Neural progenitor cell (in vitro differentiated cells): ENCODE measurements around the gene APOB. TPM values are rescaled to one million over a fixed set of nuclear protein-coding genes. Genes with fewer than 3 reads are reported as not detected.

Experiments used
- DNase-seq: peaks from one replicate; pipeline ENCODE4 v3.0.0-alpha.2; 2016; ENCODE audit warnings: low spot score
- H2AFZ ChIP-seq: fragments of 200-600 bp; sonication (generic); replicated peaks from 2 replicates; pipeline ENCODE4 v1.6.1; 2016; ENCODE audit warnings: antibody characterized with exemption
- H3F3A ChIP-seq: fragments of 200-600 bp; sonication (generic); 2 replicates; pipeline ENCODE4 v1.6.1; 2016; ENCODE audit warnings: antibody characterized with exemption, low read depth
- H3K27ac ChIP-seq: fragments of 200-600 bp; sonication (generic); 2 replicates; pipeline ENCODE4 v1.5.1; 2016; ENCODE audit warnings: mild to moderate bottlenecking
- H3K27me3 ChIP-seq: fragments of 200-600 bp; sonication (generic); 2 replicates; pipeline ENCODE4 v1.6.1; 2016; ENCODE audit warnings: mild to moderate bottlenecking, moderate library complexity
- H3K36me3 ChIP-seq: fragments of 200-600 bp; sonication (generic); 2 replicates; pipeline ENCODE4 v1.5.1; 2016
- H3K4me1 ChIP-seq: fragments of 200-600 bp; sonication (generic); 2 replicates; pipeline ENCODE4 v1.6.1; 2016; ENCODE audit warnings: mixed run types
- H3K4me2 ChIP-seq: fragments of 200-600 bp; sonication (generic); 2 replicates; pipeline ENCODE4 v1.6.1; 2016
- H3K4me3 ChIP-seq: fragments of 200-600 bp; sonication (generic); 2 replicates; pipeline ENCODE4 v1.5.1; 2016
- H3K79me2 ChIP-seq: fragments of 200-600 bp; sonication (generic); 2 replicates; pipeline ENCODE4 v1.6.1; 2016; ENCODE audit warnings: low read depth
- H3K9ac ChIP-seq: fragments of 200-600 bp; sonication (generic); 2 replicates; pipeline ENCODE4 v1.6.1; 2016
- H3K9me3 ChIP-seq: fragments of 200-600 bp; sonication (generic); 2 replicates; pipeline ENCODE4 v1.5.1; 2016; ENCODE audit warnings: low read depth
- H4K20me1 ChIP-seq: fragments of 200-600 bp; sonication (generic); 2 replicates; pipeline ENCODE4 v1.6.1; 2016; ENCODE audit warnings: low read depth
- H3K27ac Mint-ChIP-seq: 3 replicates; pipeline ENCODE4 v1.8.0; 2021; ENCODE audit warnings: mixed read lengths
- H3K27me3 Mint-ChIP-seq: 2 replicates; pipeline ENCODE4 v1.8.0; 2022; ENCODE audit warnings: low read depth, mild to moderate bottlenecking, inconsistent platforms, moderate library complexity, mixed read lengths; ENCODE audit not compliant: insufficient read depth
- H3K36me3 Mint-ChIP-seq: 3 replicates; pipeline ENCODE4 v1.8.0; 2021; ENCODE audit warnings: mixed read lengths
- H3K4me1 Mint-ChIP-seq: 3 replicates; pipeline ENCODE4 v1.8.0; 2021; ENCODE audit warnings: mixed read lengths
- H3K4me3 Mint-ChIP-seq: 3 replicates; pipeline ENCODE4 v1.8.0; 2021; ENCODE audit warnings: mild to moderate bottlenecking, moderate library complexity, mixed read lengths
- H3K9me3 Mint-ChIP-seq: 3 replicates; pipeline ENCODE4 v1.8.0; 2020; ENCODE audit warnings: mixed read lengths
- EZH2 ChIP-seq: fragments of 200-600 bp; sonication (generic); IDR thresholded peaks from 2 replicates; pipeline ENCODE4 v1.6.1; 2017; ENCODE audit warnings: antibody characterized with exemption, mild to moderate bottlenecking, moderate library complexity
- EZH2phosphoT487 ChIP-seq: fragments of 200-600 bp; sonication (generic); IDR thresholded peaks from 2 replicates; pipeline ENCODE4 v1.6.1; 2017; ENCODE audit warnings: antibody characterized with exemption
- total RNA-seq: library from RNA; depleted of rRNA; stranded (reverse); fragments of >200 nt; gene quantifications from 2 replicates; pipeline ENCODE4 v1.2.3, GENCODE V29; 2015; ENCODE audit warnings: low replicate concordance
- TF ChIP-seq, protein P1 (sequence below): fragments of 200-600 bp; sonication (generic); IDR thresholded peaks from 2 replicates; pipeline ENCODE4 v1.5.1; 2017; ENCODE audit warnings: antibody characterized with exemption, mild to moderate bottlenecking

The APOB gene
- total RNA-seq, 1 donor from 2014 or later: 0.47 TPM

DNA sequence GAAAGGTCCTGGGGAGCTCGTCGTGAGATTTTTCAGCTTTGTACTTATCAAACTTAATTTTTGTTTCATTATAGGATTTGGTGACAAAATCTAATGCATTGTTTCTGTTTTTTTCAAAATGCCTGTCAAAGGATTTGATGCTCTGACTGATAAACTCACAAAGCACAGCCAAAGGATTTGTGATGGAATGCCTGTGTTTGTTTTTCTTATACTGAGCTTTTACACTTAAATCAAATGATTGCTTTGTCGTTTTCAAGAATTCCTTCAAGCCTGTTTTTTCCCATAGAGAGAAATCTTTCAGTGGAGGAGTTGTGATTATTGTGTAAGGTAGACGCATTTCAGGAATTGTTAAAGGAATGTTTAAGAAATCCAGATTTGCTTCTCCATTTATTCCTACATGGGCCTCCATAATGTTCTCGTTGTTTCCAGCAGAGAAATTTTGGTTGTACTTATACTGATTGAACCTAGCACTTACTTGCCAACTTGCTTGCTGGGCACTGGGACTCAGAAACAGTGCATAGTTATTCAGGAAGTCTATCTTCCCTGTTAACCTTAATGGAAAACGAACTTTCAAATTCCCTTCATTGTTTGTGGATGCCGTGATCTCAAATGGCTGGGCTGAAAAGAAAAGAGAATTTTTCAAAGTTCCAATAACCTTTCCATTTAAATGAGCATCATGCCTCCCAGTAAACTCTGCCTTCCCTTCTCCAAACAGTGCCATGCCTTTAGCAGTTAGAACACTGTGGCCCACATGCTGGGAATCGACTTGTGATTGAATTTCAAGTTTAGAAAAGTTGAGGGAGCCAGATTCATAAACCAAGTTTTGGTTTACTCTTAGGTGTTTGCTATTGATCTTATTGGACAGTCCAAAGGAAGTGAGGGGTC, 36.5 kb downstream of the APOB start:
- no peak for DNase-seq
- no peak overlapping the region for H3K27ac Mint-ChIP-seq
- no peaks in the 10 kb centered on the region for H3K4me1 ChIP-seq
- H3K36me3 ChIP-seq: no peaks in the 10 kb centered on the region
- peaks cover 2% of the 10 kb centered on the region for H3K9me3 Mint-ChIP-seq
- no peaks in the 10 kb centered on the region for H3K36me3 Mint-ChIP-seq
- H3K4me3 ChIP-seq: no peak overlapping the region
- no peak overlapping the region for H2AFZ ChIP-seq
- H3F3A ChIP-seq: no peaks in the 10 kb centered on the region
- H3K4me2 ChIP-seq: no peak overlapping the region
- no peak overlapping the region for H3K9ac ChIP-seq
- no peak for TF ChIP-seq EZH2
- TF ChIP-seq EZH2phosphoT487: no peak
- TF ChIP-seq, protein P1, sequence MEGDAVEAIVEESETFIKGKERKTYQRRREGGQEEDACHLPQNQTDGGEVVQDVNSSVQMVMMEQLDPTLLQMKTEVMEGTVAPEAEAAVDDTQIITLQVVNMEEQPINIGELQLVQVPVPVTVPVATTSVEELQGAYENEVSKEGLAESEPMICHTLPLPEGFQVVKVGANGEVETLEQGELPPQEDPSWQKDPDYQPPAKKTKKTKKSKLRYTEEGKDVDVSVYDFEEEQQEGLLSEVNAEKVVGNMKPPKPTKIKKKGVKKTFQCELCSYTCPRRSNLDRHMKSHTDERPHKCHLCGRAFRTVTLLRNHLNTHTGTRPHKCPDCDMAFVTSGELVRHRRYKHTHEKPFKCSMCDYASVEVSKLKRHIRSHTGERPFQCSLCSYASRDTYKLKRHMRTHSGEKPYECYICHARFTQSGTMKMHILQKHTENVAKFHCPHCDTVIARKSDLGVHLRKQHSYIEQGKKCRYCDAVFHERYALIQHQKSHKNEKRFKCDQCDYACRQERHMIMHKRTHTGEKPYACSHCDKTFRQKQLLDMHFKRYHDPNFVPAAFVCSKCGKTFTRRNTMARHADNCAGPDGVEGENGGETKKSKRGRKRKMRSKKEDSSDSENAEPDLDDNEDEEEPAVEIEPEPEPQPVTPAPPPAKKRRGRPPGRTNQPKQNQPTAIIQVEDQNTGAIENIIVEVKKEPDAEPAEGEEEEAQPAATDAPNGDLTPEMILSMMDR: no peak
- no peak overlapping the region for H3K27ac ChIP-seq
- no peak overlapping the region for H3K4me3 Mint-ChIP-seq
- H3K4me1 Mint-ChIP-seq: peaks cover 2% of the 10 kb centered on the region
- H3K9me3 ChIP-seq: no peaks in the 10 kb centered on the region
- no peaks in the 10 kb centered on the region for H4K20me1 ChIP-seq
- H3K27me3 Mint-ChIP-seq: peaks cover 2% of the 10 kb centered on the region
- no peaks in the 10 kb centered on the region for H3K79me2 ChIP-seq
- H3K27me3 ChIP-seq: peaks cover 5% of the 10 kb centered on the region

DNA sequence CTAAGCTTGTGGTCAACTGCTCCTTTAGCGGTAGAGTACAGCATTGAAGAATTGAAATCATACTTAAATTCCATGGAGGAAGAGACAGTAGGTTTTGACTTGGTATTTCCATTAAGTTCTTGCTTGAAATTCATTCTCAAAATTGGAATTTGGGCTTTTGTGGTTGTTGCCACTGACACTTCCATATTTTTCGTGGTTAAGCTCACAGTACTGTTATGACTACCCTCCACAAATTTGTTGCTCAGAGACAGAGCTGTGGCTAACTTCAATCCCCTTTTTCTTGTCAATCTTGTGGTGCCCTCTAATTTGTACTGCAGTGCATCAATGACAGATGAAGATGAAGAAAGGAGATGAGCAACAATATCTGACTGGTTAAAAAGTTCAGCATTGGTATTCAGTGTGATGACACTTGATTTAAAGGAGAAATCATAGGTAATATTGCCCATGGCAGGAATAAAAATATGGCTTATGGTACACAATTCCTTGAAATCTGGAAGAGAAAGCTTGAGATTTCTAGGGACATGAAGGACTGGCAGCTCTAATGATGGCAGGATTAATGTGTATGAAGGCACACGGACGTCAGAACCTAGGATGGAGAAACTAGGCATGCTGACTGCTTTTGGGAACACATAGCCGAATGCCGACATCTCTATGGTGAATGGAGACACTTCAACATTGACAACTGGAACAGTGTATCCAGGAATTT, 37.3 kb downstream of the APOB start:
- no peak overlapping the region for H3K9ac ChIP-seq
- H3K4me3 ChIP-seq: no peak overlapping the region
- TF ChIP-seq EZH2: no peak
- TF ChIP-seq, protein P1: no peak
- TF ChIP-seq EZH2phosphoT487: no peak
- H3K9me3 Mint-ChIP-seq: peaks cover 2% of the 10 kb centered on the region
- no peak overlapping the region for H3K4me3 Mint-ChIP-seq
- H3K27ac ChIP-seq: no peak overlapping the region
- H3K79me2 ChIP-seq: no peaks in the 10 kb centered on the region
- no peak overlapping the region for H3K4me2 ChIP-seq
- peaks cover 2% of the 10 kb centered on the region for H3K4me1 Mint-ChIP-seq
- no peaks in the 10 kb centered on the region for H3K4me1 ChIP-seq
- no peaks in the 10 kb centered on the region for H3K36me3 Mint-ChIP-seq
- H3K27me3 Mint-ChIP-seq: peaks cover 4% of the 10 kb centered on the region
- no peaks in the 10 kb centered on the region for H3K36me3 ChIP-seq
- no peaks in the 10 kb centered on the region for H4K20me1 ChIP-seq
- no peak overlapping the region for H3K27ac Mint-ChIP-seq
- H3K9me3 ChIP-seq: no peaks in the 10 kb centered on the region
- no peak overlapping the region for H2AFZ ChIP-seq
- no peak for DNase-seq
- H3F3A ChIP-seq: no peaks in the 10 kb centered on the region
- peaks cover 5% of the 10 kb centered on the region for H3K27me3 ChIP-seq

DNA sequence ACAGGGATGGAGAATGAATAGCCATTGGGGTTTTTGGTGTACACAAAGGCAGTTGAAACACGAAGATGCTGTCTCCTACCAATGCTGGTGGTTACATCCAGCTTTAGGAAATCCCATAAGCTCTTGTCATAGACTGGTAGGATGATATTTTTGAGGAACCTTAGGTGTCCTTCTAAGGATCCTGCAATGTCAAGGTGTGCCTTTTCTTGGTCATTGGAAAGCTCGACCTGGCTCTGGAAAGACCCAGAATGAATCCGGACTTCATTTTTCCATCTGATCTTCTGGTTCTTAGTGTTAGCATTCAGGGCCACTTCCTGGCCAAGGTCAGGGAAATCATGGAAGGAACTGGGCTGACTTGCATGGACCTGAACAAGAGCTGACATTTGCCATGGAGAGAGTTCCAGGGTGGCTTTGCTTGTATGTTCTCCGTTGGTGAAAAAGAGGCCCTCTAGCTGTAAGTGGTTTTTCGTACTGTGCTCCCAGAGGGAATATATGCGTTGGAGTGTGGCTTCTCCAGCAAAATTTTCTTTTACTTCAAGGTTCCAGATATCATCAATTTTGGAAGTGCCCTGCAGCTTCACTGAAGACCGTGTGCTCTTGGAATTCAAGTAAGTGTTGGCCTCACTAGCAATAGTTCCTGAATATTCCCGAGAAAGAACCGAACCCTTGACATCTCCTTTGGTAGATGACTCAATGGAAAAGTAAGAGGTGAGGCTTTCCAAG, 38.0 kb downstream of the APOB start:
- Mint-ChIP-seq H3K4me3 (no peak overlapping the region), H3K36me3 (no peaks in the 10 kb centered on the region), H3K4me1 (peaks cover 2% of the 10 kb centered on the region), H3K27ac (no peak overlapping the region), H3K9me3 (peaks cover 2% of the 10 kb centered on the region), H3K27me3 (peaks cover 8% of the 10 kb centered on the region)
- no peaks in the 10 kb centered on the region for H3K36me3 ChIP-seq
- H3F3A ChIP-seq: no peaks in the 10 kb centered on the region
- no peak overlapping the region for H2AFZ ChIP-seq
- no peaks in the 10 kb centered on the region for H4K20me1 ChIP-seq
- no peaks in the 10 kb centered on the region for H3K79me2 ChIP-seq
- no peak overlapping the region for H3K27ac ChIP-seq
- H3K27me3 ChIP-seq: peaks cover 5% of the 10 kb centered on the region
- DNase-seq: no peak
- no peak overlapping the region for H3K9ac ChIP-seq
- no peak for TF ChIP-seq EZH2phosphoT487
- no peak for TF ChIP-seq EZH2
- TF ChIP-seq, protein P1: no peak
- H3K4me2 ChIP-seq: no peak overlapping the region
- H3K9me3 ChIP-seq: no peaks in the 10 kb centered on the region
- no peaks in the 10 kb centered on the region for H3K4me1 ChIP-seq
- no peak overlapping the region for H3K4me3 ChIP-seq
